ENCODE results near the gene IL22. TPM values are rescaled to one million over a fixed set of nuclear protein-coding genes. Genes with fewer than 3 reads are reported as not detected.

Gene IL22
- total and polyA plus RNA-seq, 2 of the 8 experiments (the other 6 are each of a cell fraction or from before 2014, with no cell fraction given), result not detected

GRCh38 chr12:68264158-68264855, 10.9 kb upstream of the IL22 start:
- no peak overlapping the region for H3K4me3 ChIP-seq (ENCODE audit: extremely low read depth in 1 of 4, insufficient read depth in 2 of 4, low read depth in 3 of 4, low read length in 4 of 4)
- H2AFZ ChIP-seq (ENCODE audit: low read length), result no peak overlapping the region
- H3K79me2 ChIP-seq (ENCODE audit: control insufficient read depth in 1 of 2, insufficient read depth in 2 of 2, low read length in 2 of 2), result no peaks in the 10 kb centered on the region
- no peak overlapping the region for H2BK12ac ChIP-seq (ENCODE audit: low read depth, low read length)
- ChIA-PET CTCF (ENCODE audit: partially characterized antibody) (no interaction called here), POLR2A (ENCODE audit: partially characterized antibody) (no interaction called here)
- WGBS, 2 experiments (ENCODE audit: extremely low coverage in 1 of 2, insufficient coverage in 1 of 2, insufficient read length in 1 of 2, insufficient replicate concordance in 2 of 2, low coverage in 1 of 2, low lambda C conversion rate in 2 of 2, missing lambda C conversion rate in 1 of 2), result 87% methylated on average over 7 of the region's 7 CpGs; no CpG with 5 or more reads in 1 of the 2 experiments
- no peaks in the 10 kb centered on the region for H3K23me2 ChIP-seq (ENCODE audit: low read depth, low read length)
- no peak overlapping the region for H2BK120ac ChIP-seq (replicated peaks; ENCODE audit: low read depth, low read length)
- H4K8ac ChIP-seq (ENCODE audit: extremely low read depth, insufficient read depth, low read length), result no peak overlapping the region
- H3K79me1 ChIP-seq (ENCODE audit: low read depth, low read length), result no peaks in the 10 kb centered on the region
- H3K9ac ChIP-seq (replicated peaks in 1 of 4; ENCODE audit: extremely low read depth in 1 of 4, low read depth in 3 of 4, low read length in 3 of 4), result no peak overlapping the region
- no peak overlapping the region for H3K4me2 ChIP-seq (ENCODE audit: insufficient read depth in 1 of 2, low read depth in 2 of 2, low read length in 2 of 2)
- no peak overlapping the region for H3K14ac ChIP-seq (ENCODE audit: insufficient read length)
- no peak overlapping the region for H3K4ac ChIP-seq (replicated peaks; ENCODE audit: insufficient read length, low read depth, low read length)
- H3K36me3 ChIP-seq (ENCODE audit: control insufficient read depth in 2 of 4, insufficient read depth in 4 of 4, low read length in 3 of 4), result no peaks in the 10 kb centered on the region
- H2AK5ac ChIP-seq (ENCODE audit: low read depth, low read length), result no peak overlapping the region
- FAIRE-seq (no peak), DNase-seq (ENCODE audit: low read depth in 1 of 2, low spot score in 2 of 2) (no peak)
- H3K18ac ChIP-seq (ENCODE audit: extremely low read depth, low read length), result no peak overlapping the region
- no peaks in the 10 kb centered on the region for H3K9me3 ChIP-seq (ENCODE audit: insufficient read depth in 2 of 2, low read depth in 1 of 2, low read length in 1 of 2)
- H2BK5ac ChIP-seq (ENCODE audit: low read depth, low read length), result no peak overlapping the region
- 0 out of 7 replicates have a peak, but pooled peaks cover 0 to 3% (median 0%) of the 10 kb centered on the region in 4 experiments for H3K4me1 ChIP-seq (replicated peaks in 1 of 4; ENCODE audit: control insufficient read depth in 3 of 4, insufficient read depth in 4 of 4, low read length in 3 of 4)
- H3K23ac ChIP-seq (ENCODE audit: insufficient read length), result no peak overlapping the region
- H3K56ac ChIP-seq (replicated peaks; ENCODE audit: insufficient read length, low read depth, low read length), result no peak overlapping the region
- no peaks in the 10 kb centered on the region for H4K20me1 ChIP-seq (replicated peaks in 1 of 2; ENCODE audit: control insufficient read depth in 1 of 2, insufficient read depth in 2 of 2, low read length in 2 of 2)
- H2BK15ac ChIP-seq (ENCODE audit: low read length), result no peak overlapping the region
- H4K91ac ChIP-seq (replicated peaks; ENCODE audit: insufficient read length, low read length), result no peak overlapping the region
- H3K27ac ChIP-seq (ENCODE audit: low read depth, low read length), result no peak overlapping the region
- no peak overlapping the region for H4K5ac ChIP-seq (ENCODE audit: insufficient read length, low read depth, low read length)
- no peaks in the 10 kb centered on the region for H3K27me3 ChIP-seq (replicated peaks in 1 of 4; ENCODE audit: control insufficient read depth in 3 of 4, extremely low read depth in 1 of 4, insufficient read depth in 3 of 4, low read length in 3 of 4)
- no peak overlapping the region for H2BK20ac ChIP-seq (ENCODE audit: low read length)
- TF ChIP-seq SIX5 (IDR thresholded peaks at IDR 0.05; ENCODE audit: low read depth, low read length), result no peak
- no peak for TF ChIP-seq PHF8 (conservative IDR thresholded peaks at IDR 0.05; ENCODE audit: low read depth, low read length)
- TF ChIP-seq TEAD4 (IDR thresholded peaks at IDR 0.05; ENCODE audit: low read depth, low read length), result no peak
- TF ChIP-seq ATF3 (IDR thresholded peaks at IDR 0.05; ENCODE audit: insufficient read depth, low read depth, low read length), result no peak
- TF ChIP-seq USF2 (IDR thresholded peaks at IDR 0.05; ENCODE audit: low read length), result no peak
- no peak for TF ChIP-seq JUN (IDR thresholded peaks at IDR 0.05; ENCODE audit: low read depth, low read length)
- no peak for TF ChIP-seq EGR1 (IDR thresholded peaks at IDR 0.05; ENCODE audit: borderline replicate concordance, low read depth, low read length)
- no peak for TF ChIP-seq CREB1 (IDR thresholded peaks at IDR 0.05)
- TF ChIP-seq GABPA (IDR thresholded peaks at IDR 0.05; ENCODE audit: borderline replicate concordance, insufficient read depth, low read length), result no peak
- TF ChIP-seq ZNF274 (IDR thresholded peaks at IDR 0.05; ENCODE audit: borderline replicate concordance, extremely low read depth, low read length), result no peak
- no peak for TF ChIP-seq BACH1 (IDR thresholded peaks at IDR 0.05; ENCODE audit: low read length)
- no peak for TF ChIP-seq SP4 (IDR thresholded peaks at IDR 0.05; ENCODE audit: low read length)
- TF ChIP-seq YY1 (IDR thresholded peaks at IDR 0.05; ENCODE audit: low read depth, low read length), result no peak
